ENCODE data around the gene TEC. TPM values are rescaled to one million over a fixed set of nuclear protein-coding genes. Genes with fewer than 3 reads are reported as not detected.

The TEC gene
- total and polyA plus RNA-seq, 2 of the 8 experiments (the other 6 are each of a cell fraction or from before 2014, with no cell fraction given) = 0.73 to 1.8 TPM

DNA sequence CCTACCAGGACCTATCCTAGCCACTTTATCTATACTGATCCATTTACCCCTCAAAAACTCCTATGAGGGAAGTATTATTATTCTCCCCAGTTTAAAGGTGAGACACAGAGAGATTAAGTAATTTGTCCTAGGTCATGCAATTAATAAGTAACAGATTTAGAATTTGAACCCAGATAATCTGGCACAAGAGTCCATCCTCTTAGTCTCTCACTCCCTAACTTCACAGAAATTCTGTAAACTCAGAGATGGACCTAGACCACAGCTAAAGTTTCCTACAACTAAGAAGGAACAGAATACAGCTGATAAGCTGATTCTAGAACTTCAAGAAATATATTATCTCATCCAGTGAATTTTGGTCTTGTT is 58.7 kb downstream of the TEC start:
- CTCF ChIA-PET (ENCODE audit: partially characterized antibody) = interaction anchor here (0.8 kb wide), 1 partner anchor 37 kb away, joined by 3 read pairs; no protein-coding TSS in a partner anchor
- Histone ChIP-seq H2AFZ (ENCODE audit: low read length) (no peak overlapping the region), H2BK5ac (ENCODE audit: low read depth, low read length) (no peak overlapping the region), H2BK15ac (ENCODE audit: low read length) (no peak overlapping the region), H3K18ac (ENCODE audit: extremely low read depth, low read length) (no peak overlapping the region), H3K27ac (ENCODE audit: low read depth, low read length) (no peak overlapping the region), H3K4ac (replicated peaks; ENCODE audit: insufficient read length, low read depth, low read length) (no peak overlapping the region), H3K56ac (replicated peaks; ENCODE audit: insufficient read length, low read depth, low read length) (no peak overlapping the region), H3K79me1 (ENCODE audit: low read depth, low read length) (no peaks in the 10 kb centered on the region), H3K9ac (replicated peaks in 1 of 4; ENCODE audit: extremely low read depth in 1 of 4, low read depth in 3 of 4, low read length in 3 of 4) (no peak overlapping the region), H2AK5ac (ENCODE audit: low read depth, low read length) (no peak overlapping the region), H3K4me2 (ENCODE audit: insufficient read depth in 1 of 2, low read depth in 2 of 2, low read length in 2 of 2) (no peak overlapping the region), H4K5ac (ENCODE audit: insufficient read length, low read depth, low read length) (no peak overlapping the region), H2BK20ac (ENCODE audit: low read length) (no peak overlapping the region), H2BK12ac (ENCODE audit: low read depth, low read length) (no peak overlapping the region), H3K4me1 (replicated peaks in 1 of 4; ENCODE audit: control insufficient read depth in 3 of 4, insufficient read depth in 4 of 4, low read length in 3 of 4) (no peaks in the 10 kb centered on the region; a peak in 1 of 7 replicates), H3K9me3 (ENCODE audit: insufficient read depth in 2 of 2, low read depth in 1 of 2, low read length in 1 of 2) (no peaks in the 10 kb centered on the region), H3K4me3 (ENCODE audit: extremely low read depth in 1 of 4, insufficient read depth in 2 of 4, low read depth in 3 of 4, low read length in 4 of 4) (no peak overlapping the region), H4K20me1 (replicated peaks in 1 of 2; ENCODE audit: control insufficient read depth in 1 of 2, insufficient read depth in 2 of 2, low read length in 2 of 2) (peaks cover 0 to 2% of the 10 kb centered on the region in 2 experiments), H2BK120ac (replicated peaks; ENCODE audit: low read depth, low read length) (no peak overlapping the region), H4K91ac (replicated peaks; ENCODE audit: insufficient read length, low read length) (no peak overlapping the region), H3K23me2 (ENCODE audit: low read depth, low read length) (no peaks in the 10 kb centered on the region), H3K27me3 (replicated peaks in 1 of 4; ENCODE audit: control insufficient read depth in 3 of 4, extremely low read depth in 1 of 4, insufficient read depth in 3 of 4, low read length in 3 of 4) (no peaks in the 10 kb centered on the region), H3K36me3 (ENCODE audit: control insufficient read depth in 2 of 4, insufficient read depth in 4 of 4, low read length in 3 of 4) (no peaks in the 10 kb centered on the region), H4K8ac (ENCODE audit: extremely low read depth, insufficient read depth, low read length) (no peak overlapping the region), H3K79me2 (ENCODE audit: control insufficient read depth in 1 of 2, insufficient read depth in 2 of 2, low read length in 2 of 2) (no peaks in the 10 kb centered on the region), H3K14ac (ENCODE audit: insufficient read length) (no peak overlapping the region), H3K23ac (ENCODE audit: insufficient read length) (no peak overlapping the region)
- TF ChIP-seq RAD21 (IDR thresholded peaks at IDR 0.05 in 1 of 2, conservative IDR thresholded peaks at IDR 0.05 in 1 of 2; ENCODE audit: low read depth in 2 of 2, low read length in 2 of 2) (no peak), USF2 (IDR thresholded peaks at IDR 0.05; ENCODE audit: low read length) (no peak), NRF1 (IDR thresholded peaks at IDR 0.05; ENCODE audit: low read depth, low read length) (no peak), BACH1 (IDR thresholded peaks at IDR 0.05; ENCODE audit: low read length) (no peak), KDM1A (IDR thresholded peaks at IDR 0.05; ENCODE audit: borderline replicate concordance, low read length) (no peak), POLR2AphosphoS5 (IDR thresholded peaks at IDR 0.05; ENCODE audit: low read depth, low read length) (no peak), POU5F1 (IDR thresholded peaks at IDR 0.05; ENCODE audit: low read depth, low read length) (no peak), JUND (IDR thresholded peaks at IDR 0.05; ENCODE audit: low read length) (no peak), RFX5 (IDR thresholded peaks at IDR 0.05; ENCODE audit: borderline replicate concordance, low read depth, low read length) (no peak), EGR1 (IDR thresholded peaks at IDR 0.05; ENCODE audit: borderline replicate concordance, low read depth, low read length) (no peak), SRF (IDR thresholded peaks at IDR 0.05; ENCODE audit: low read depth, low read length) (no peak), YY1 (IDR thresholded peaks at IDR 0.05; ENCODE audit: low read depth, low read length) (no peak), ATF3 (IDR thresholded peaks at IDR 0.05; ENCODE audit: insufficient read depth, low read depth, low read length) (no peak)
- TF ChIP-seq, protein P1, sequence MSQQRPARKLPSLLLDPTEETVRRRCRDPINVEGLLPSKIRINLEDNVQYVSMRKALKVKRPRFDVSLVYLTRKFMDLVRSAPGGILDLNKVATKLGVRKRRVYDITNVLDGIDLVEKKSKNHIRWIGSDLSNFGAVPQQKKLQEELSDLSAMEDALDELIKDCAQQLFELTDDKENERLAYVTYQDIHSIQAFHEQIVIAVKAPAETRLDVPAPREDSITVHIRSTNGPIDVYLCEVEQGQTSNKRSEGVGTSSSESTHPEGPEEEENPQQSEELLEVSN (IDR thresholded peaks at IDR 0.05) = no peak
- POLR2A ChIA-PET (ENCODE audit: partially characterized antibody) = no interaction called here
- FAIRE-seq (no peak), DNase-seq (ENCODE audit: low read depth in 1 of 2, low spot score in 2 of 2) (no peak)

Measured in H1 (cell line).